ENCODE results near the gene ERN1.

DNA sequence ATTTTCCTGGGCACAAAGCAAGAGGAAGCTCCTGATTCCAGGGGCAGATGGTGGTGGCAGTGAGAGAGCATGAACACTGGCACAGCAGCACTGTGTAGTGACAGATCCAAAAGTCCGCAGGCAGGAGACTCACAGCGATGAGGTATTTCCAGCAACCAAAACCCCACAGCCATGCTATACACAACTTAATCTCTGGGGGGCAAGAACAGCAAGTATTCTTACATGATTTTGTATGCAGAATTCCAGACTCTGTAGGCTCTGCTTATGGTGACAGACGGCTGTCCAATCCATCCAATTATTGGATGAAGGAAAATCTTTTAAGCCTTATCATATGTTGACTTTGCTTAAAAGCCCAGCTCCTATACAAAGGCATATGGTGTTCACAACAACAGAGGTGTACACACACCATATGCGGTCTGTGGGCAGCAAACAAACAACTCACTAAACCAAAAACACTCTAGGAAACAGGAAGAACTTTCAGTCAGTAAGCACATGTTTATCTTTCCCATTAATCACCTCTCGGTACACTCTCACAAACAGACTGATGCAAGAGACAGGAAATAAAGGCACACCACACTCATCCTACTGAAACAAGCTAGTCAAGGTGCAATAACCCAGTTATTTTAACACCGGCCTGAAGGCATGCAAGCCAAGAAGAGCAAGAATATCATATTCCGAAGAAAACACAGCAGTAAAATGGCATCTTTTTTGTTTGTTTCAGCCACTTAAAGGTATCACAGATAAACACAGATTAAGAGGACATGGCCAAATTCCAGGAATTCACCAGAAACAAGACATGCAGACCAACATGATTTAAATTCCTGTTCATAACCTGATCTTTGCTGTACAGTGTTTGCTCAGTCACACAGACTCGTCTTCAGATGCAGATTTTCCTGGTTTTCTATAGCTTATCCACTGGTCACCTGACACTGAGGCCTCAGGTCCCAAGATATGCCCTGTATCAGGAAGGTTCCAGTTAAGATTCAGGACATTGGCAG lies 47.8 kb downstream of the ERN1 start:
- TF ChIP-seq POLR2AphosphoS5 (IDR thresholded peaks at IDR 0.05; ENCODE audit: low read depth, low read length): no peak
- TF ChIP-seq POLR2A (IDR thresholded peaks at IDR 0.05; ENCODE audit: low read depth, low read length): no peak

Measured in GM12892 (cell line).